ENCODE results near the gene MCM6. TPM values are rescaled to one million over a fixed set of nuclear protein-coding genes. Genes with fewer than 3 reads are reported as not detected.
A peak's percentile ranks its signal among the peaks of the same experiment; 100 is the strongest.
"Not testable (repeated sequence)": the region's sequence is repeated elsewhere in the genome, so short reads cannot be mapped to it uniquely, and the experiment has no call there.

The MCM6 gene
- total RNA-seq, 1 donor from 2014 or later: 11.1 TPM

GRCh38 chr2:135882415-135882814 lies 6.2 kb upstream of the MCM6 start:
- DNase-seq (ENCODE audit: low read depth): no peak
- Histone ChIP-seq H3K27me3 (ENCODE audit: control insufficient read depth, insufficient read depth, low read length) (no peaks in the 10 kb centered on the region), H3K4me3 (ENCODE audit: low read depth, low read length) (no peak overlapping the region), H3K36me3 (ENCODE audit: control insufficient read depth, insufficient read depth, low read length) (no peaks in the 10 kb centered on the region)
- TF ChIP-seq CTCF (IDR thresholded peaks at IDR 0.05; ENCODE audit: insufficient read depth, low read length, poor library complexity, severe bottlenecking): no peak

GRCh38 chr2:135876770-135877169 lies 527 bp upstream of the MCM6 start:
- not testable (repeated sequence) for H3K36me3 ChIP-seq (ENCODE audit: control insufficient read depth, insufficient read depth, low read length); DNase-seq (ENCODE audit: low read depth); H3K27me3 ChIP-seq (ENCODE audit: control insufficient read depth, insufficient read depth, low read length)
- peak overlapping the region; percentile 16 for H3K4me3 ChIP-seq (ENCODE audit: low read depth, low read length)

GRCh38 chr2:135875491-135876065 lies 665 bp downstream of the MCM6 start:
- peak; percentile 9 for DNase-seq (ENCODE audit: low read depth)
- no peaks in the 10 kb centered on the region for H3K27me3 ChIP-seq (ENCODE audit: control insufficient read depth, insufficient read depth, low read length)
- no peak for TF ChIP-seq CTCF (IDR thresholded peaks at IDR 0.05; ENCODE audit: insufficient read depth, low read length, poor library complexity, severe bottlenecking)
- no peaks in the 10 kb centered on the region for H3K36me3 ChIP-seq (ENCODE audit: control insufficient read depth, insufficient read depth, low read length)
- peak overlapping the region; percentile 77 for H3K4me3 ChIP-seq (ENCODE audit: low read depth, low read length)

GRCh38 chr2:135874777-135875365 lies 1.4 kb downstream of the MCM6 start:
- Histone ChIP-seq H3K36me3 (ENCODE audit: control insufficient read depth, insufficient read depth, low read length) (no peaks in the 10 kb centered on the region), H3K27me3 (ENCODE audit: control insufficient read depth, insufficient read depth, low read length) (no peaks in the 10 kb centered on the region), H3K4me3 (ENCODE audit: low read depth, low read length) (peak overlapping the region; percentile 77)
- no peak for TF ChIP-seq CTCF (IDR thresholded peaks at IDR 0.05; ENCODE audit: insufficient read depth, low read length, poor library complexity, severe bottlenecking)
- no peak for DNase-seq (ENCODE audit: low read depth)

GRCh38 chr2:135870571-135870970 lies 5.7 kb downstream of the MCM6 start:
- DNase-seq (ENCODE audit: low read depth): no peak
- no peak for TF ChIP-seq CTCF (IDR thresholded peaks at IDR 0.05; ENCODE audit: insufficient read depth, low read length, poor library complexity, severe bottlenecking)
- Histone ChIP-seq H3K36me3 (ENCODE audit: control insufficient read depth, insufficient read depth, low read length) (no peaks in the 10 kb centered on the region), H3K27me3 (ENCODE audit: control insufficient read depth, insufficient read depth, low read length) (no peaks in the 10 kb centered on the region), H3K4me3 (ENCODE audit: low read depth, low read length) (no peak overlapping the region)

- no peak overlapping the region for H3K4me3 ChIP-seq (ENCODE audit: low read depth, low read length)
- no peaks in the 10 kb centered on the region for H3K27me3 ChIP-seq (ENCODE audit: control insufficient read depth, insufficient read depth, low read length)
- no peaks in the 10 kb centered on the region for H3K36me3 ChIP-seq (ENCODE audit: control insufficient read depth, insufficient read depth, low read length)
These were observed 13.0 kb downstream of the MCM6 start for GRCh38 chr2:135863233-135863632.

More at GRCh38 chr2:135863233-135863632, 13.0 kb downstream of the MCM6 start:
- no peak for TF ChIP-seq CTCF (IDR thresholded peaks at IDR 0.05; ENCODE audit: insufficient read depth, low read length, poor library complexity, severe bottlenecking)
- no peak for DNase-seq (ENCODE audit: low read depth)
